GM19463 (cell line): ENCODE data around the gene NMRAL1.

Experiments
- ATAC-seq: cut with Tn5 transposase; IDR thresholded peaks from one replicate; pipeline ENCODE4 v1.9.1; 2021; ENCODE audit warnings: mild to moderate bottlenecking, moderate library complexity; ENCODE audit not compliant: unreplicated experiment

The NMRAL1 gene

DNA sequence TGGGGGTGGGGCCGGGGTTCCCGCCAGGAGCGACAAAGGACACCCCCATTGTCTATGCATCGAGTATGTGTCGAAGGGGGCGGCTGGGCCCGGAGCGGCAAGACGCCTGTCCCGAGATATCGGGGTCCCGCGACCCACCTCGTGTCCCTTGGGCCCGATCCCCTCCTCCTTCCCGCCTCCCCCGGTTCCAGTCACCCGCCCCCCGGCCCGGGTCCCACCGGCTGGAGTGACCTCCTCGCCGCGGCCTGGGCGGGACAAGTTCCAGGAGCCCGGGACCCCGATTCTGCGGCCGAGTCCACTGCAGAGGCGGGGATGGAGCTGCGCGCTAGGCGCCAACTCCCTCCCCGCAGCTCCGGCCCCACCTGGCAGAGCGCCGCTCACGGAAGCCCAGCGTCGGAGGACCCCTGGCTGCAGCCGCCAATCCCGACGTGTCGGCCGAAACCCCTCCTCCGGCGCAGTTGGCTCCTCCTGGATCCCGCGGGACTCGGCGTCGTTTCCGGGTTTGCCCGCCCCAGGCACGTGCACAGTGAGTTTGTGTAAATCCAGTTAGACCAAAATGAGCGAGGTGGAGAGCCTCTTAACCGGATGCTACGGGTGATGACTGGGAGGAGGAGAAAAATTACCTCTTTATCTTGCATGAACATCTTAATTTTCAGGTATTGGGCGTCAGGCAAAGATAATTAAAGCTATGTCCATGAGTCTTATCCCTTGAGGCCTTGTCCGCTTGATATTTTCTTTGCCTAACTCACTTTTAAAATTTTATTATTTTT is at the start of gene NMRAL1:
Gene NMRAL1, minus strand, starts transcription at position 434 of the 770 bp plus-strand sequence. CDS start 493 bp downstream, outside the sequence.
- peak; percentile 39 for ATAC-seq

DNA sequence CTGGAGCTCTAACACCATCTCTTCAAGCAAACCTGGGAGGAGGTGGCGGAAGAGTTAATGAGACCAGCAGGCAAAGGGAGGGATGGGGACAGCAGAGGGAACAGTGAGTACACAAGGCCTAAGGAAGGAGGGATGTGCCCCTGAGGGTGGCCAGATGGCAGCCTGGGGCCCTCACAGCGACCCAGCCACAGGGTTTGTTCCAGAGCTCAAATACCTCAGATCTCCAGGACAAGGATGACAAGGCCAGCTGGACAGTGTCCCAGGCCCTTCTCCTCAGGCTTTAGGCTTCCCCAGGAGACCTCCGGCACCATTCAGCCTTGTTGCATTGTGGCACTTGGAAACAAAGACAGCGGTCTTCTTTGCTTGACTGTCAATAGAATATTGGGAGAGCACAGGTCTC is 49.3 kb upstream of the NMRAL1 start:
- no peak for ATAC-seq

DNA sequence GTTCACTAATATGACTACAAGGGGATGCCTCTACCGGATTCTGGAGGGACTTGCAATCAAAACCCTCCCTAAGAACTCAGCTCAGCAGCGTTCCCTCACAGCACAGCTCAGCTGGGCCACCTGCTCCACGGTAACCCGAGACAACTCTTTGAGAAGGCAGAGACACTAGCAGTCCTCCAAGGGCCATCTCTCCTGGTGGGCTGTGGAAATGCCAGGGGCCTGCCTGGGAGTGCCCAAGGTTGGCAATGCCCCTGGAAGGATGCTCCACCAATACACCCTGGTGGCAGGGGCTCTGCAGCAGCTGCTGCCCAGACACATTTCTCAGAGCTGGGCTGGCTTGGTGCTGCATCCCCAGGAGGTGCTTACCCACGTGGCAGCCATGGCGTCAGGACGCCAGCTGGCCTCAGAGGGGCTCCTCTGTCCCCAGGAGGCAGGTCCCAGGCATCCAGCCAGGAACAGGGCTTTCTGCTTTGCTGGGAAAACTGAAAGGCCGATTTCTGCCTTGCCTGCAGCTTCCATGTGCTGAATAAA is 47.7 kb upstream of the NMRAL1 start:
- ATAC-seq, result no peak

DNA sequence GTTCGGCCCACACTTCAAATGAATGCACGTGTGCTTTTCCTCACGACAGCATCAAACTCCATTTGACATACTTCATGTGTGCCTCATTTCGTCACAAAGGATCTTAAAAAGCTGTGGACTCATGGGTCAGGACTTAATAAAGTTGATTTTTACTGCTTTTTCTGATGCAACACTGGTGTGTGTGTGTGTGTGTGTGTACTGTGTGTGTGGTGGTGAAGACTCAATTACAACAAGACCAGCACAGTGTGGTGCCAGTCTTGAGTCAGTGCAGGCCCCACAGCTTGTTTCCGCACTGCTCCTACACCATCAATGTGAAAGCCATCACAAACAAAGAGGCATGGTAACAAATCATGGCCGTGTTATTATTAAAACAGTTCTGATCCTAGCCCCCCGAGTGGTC is 46.5 kb upstream of the NMRAL1 start:
- ATAC-seq, result no peak

DNA sequence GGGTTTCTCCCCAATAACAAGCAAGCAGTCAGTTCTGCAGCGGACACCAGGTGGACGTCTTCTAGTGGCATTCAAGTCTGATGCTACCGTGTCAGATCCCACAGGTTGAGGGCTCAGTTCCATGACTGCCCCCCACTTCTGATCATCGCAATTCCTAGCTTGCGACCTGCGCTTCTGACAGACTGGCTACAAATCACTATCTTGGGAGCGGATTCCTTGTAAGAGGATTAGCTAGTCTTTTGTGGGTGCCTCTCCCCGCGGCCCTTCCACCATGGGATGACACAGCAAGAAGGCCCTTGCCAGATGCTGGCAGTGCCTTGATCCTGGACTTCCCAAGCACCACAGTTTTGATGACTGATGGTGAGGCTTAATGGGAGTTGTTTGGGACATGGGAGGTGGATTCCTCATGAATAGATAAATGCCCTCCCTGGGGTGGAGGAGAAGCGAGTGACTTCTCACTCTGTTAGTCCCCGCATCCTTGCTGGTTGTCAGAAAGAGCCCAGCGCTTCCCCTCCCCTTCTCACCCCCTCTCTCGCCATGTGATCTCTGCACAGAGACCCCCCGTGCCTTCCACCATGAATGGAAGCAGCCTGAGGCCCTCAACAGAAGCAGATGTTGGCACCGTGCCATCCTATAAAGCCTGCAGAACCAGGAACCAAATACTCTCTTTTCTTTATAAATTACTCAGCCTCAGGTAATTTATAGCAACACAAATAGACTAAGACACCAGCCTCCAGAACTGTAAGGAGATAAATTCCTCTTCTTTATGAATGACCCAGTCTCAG is 45.0 kb upstream of the NMRAL1 start:
- ATAC-seq, result no peak

DNA sequence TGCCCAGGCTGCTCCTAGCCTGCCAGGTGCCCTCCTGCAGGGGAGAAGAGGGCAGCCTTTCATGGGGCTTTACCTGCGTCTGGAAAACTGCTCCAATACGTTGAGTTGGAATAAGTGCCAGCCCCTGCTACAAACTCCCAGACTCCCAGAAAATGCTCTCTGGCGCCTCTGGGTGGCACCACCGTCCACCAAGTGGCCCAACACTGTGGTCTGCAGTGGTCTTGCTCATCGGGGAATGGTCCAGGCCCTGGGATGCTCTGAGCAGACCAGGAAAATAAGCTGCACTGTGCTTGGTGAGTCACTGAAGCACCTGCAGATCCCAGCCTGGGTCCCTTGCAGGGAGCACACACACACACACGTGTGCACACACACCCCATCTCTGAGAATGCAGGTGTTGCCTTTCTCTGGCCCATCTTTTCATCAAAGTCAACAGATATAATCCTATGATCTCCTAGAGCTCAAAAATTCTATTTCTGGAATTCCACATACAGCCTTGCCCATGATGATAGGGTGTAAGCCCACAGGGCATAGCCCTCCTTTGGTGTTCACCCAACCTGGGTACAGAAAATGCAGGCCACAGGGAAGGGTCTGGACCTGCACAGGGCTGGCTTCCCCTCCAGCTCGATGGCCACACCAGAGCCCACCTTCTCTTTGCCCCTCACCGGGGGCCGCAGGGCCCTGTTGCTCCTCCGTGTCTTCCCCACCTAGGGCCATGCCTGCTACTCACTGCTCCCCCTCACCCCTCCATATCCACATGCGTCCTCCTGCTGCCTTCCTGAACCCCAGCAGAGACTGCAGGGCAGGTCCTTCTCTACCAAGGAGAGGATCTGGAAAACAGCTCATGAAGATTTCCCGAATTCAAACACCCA is 43.6 kb upstream of the NMRAL1 start:
- no peak for ATAC-seq

DNA sequence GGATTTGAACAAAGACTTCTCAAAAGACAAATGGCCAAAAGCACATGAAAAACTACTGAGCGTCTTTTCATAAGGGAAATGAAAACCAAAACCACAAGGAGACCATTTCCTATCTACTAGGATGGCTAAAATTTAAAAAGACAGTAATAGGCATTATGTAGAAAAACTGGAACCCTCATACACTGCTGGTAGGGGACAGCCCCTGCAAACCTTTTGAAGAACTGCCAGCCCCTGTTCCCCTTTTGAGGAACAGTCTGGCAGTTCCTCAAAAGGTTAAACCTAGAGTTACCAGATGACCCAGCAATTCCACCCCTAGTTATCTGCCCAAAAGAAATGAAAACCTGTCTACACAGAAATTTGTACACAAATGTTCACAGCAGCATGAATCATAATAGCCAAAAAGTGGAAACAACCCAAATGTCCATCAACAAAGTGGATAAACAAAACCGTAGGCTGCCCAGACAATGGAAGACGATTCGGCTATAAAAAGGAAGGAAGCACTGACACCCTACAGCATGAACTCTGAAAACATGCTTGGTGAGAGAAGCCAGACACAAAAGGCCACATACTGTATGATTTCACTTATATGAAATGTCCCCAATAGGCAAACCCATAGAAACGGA is 41.3 kb upstream of the NMRAL1 start:
- ATAC-seq, result peak; percentile 71

DNA sequence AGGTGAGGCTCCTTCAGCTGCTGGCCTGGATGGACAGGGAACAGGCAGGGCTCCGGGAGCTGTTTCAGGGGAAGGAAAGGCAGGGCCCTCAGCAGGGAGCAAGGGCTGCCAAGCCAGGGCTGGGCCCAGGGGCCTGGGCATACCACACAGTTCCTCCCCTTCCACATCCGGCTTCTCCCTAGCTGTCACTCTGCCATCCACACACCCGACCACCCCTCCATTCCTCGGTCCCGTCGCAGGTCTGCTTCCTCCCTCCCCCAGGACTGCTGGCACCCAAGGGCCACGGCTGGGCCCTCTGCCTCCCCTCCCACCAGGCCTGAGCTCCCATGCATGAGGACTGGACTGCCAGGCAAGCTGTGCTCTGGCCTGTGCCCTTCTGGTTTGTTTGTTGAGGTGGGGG is 40.2 kb upstream of the NMRAL1 start:
- no peak for ATAC-seq

DNA sequence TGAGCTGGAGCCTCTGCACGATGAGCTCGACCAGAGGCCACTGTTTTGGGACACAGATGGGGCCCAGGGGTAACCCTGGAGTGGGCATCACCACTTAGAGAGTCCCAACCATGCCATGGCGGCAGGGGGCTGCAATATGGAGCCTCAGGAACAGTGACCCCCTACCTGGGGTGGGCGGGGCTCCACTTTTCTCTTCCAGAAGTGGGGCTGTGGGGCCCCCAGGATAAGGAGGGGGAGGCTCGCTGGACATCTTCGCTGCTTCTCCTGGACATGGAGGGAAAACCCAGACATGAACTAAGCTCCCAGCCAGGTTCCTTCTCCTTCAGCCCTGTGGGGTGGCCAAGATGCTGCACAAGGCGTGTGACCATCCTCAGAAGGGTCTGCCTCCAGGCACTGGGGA is 39.5 kb upstream of the NMRAL1 start:
- ATAC-seq, result no peak

DNA sequence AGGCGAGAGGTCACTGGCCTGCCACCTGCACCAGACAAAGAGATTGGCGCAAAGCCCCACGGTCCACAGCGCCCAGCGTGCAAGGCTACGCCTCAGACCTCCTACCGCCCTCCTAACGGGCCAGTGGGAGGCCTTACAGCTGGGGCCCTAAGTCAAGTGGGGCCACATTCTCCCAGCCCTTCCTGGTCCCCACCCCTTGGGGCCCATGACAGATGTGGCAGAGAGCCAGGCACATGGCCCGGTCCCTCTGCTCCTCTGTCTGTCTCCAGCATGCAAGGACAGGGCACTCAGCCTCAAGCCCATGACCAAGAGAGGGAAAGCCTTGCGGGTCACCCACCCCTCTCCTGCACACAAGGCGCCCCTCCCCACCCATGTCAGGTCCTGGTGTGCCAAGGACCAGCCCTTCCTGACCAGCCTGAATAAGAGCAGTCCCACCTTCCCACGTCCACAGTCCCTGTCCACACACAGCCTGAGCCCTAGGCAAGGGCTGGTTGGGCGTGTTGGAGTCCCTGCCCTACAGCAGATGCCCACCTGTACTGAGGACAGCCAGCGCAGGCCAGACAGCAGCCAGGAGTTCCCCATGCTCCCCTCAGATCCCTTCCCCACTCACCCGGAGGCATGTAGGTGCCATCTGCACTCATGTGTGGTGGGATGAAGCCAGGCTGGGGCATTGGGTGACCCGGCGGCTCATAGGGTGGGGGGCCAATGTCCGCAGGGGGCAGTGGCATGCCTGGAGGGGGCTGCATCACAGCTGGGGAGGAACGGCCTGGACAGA is 38.8 kb upstream of the NMRAL1 start:
- ATAC-seq, result no peak

DNA sequence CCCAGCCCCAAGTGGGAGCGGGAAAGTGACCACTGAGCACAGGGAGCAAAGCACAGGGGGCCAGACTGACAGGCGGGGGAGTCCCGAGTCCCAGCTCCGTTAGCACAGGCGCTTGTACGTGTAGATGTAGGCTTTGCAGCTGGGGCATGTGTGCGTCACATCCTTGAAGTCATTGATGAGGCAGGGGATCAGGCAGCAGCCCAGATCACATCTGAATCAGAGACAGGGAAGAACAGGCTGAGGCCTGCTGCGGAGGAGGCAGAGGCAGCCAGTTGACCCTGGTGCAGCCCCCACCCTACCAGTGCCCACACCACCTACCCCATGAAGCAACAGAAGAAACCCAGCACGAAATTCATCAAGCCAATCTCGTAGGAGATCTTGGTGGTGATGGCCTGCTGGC is 38.0 kb upstream of the NMRAL1 start:
- ATAC-seq, result no peak

DNA sequence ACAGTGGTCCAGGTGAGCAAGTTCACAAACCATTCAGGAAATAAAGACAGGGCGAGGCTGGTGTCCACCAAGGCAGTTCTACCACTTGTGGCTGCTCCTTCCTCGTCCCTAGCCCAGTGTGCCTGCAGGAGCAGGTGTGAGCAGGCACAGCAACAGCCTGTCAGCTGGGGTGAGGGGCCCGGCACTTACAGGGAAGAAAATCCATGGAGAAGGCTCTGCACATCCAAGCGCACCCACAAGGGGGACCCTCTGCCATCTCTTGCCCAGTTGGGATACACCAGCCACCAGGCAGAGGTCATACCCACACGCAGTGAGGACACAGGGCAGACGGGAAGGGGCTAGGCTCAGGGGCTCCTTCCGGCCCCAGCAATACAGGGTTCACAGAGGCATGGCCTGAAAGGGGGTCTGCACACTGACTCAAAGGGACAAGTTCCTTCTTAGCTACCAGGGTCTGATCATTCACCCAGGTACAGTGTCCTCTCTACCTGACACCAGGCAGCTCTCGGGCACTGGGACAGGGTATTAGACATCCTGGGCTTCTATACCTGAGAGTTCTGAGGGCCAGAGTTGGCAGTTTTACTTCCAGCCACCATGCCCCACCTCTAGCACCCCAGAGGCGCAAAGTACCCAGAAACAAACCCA is 37.1 kb upstream of the NMRAL1 start:
- ATAC-seq, result no peak

DNA sequence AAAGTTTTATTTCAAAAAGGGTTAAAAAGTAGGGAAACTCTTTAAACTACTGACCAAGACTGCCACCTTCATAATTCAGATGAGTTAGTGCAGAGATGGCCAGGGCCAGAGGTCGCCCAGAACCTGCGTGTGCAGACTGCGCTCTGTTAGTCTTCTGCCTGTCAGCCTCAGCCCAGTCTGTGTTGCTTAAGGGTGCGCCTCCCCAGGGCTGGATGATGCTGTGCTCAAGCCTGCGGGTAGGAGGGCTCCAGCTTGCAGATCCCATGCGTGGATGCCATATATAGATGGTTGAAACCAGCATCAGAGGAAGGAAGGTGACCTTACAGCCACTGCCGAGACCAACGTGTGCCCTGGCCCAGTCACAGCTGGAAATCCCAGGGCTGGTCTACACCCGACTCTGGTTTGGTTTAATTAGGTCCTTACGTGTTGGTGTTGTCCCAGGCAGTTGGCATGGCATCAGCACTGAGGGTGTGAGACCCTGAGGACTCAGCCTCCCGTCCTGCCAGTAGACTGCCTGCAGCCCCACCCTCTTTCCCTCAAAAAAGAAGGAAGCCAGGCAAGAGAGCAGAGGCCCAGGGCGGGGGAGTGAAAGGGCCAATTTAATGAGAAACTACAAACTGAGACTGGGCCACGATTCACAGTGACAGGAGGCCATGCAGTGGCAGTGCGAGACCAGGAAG is 36.5 kb upstream of the NMRAL1 start:
- no peak for ATAC-seq

DNA sequence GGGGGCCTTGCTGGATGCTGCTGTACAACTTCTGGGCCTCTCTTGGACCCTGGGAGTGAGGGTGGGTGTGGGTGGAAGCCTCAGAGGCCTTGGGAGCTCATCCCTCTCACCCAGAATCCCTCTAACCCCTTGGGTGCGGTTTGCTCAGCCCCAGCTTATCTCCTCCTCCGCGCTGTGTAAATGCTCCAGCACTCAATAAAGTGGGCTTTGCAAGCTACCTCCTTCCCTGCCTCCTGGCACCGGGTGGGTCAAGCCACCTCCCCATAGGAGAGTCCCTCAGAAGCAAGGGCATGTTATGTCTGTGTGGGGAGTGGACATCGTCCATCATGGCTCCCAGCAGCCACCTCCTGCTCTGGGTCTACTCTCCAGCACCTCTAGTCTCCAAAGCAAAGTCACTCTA is 35.7 kb upstream of the NMRAL1 start:
- no peak for ATAC-seq

DNA sequence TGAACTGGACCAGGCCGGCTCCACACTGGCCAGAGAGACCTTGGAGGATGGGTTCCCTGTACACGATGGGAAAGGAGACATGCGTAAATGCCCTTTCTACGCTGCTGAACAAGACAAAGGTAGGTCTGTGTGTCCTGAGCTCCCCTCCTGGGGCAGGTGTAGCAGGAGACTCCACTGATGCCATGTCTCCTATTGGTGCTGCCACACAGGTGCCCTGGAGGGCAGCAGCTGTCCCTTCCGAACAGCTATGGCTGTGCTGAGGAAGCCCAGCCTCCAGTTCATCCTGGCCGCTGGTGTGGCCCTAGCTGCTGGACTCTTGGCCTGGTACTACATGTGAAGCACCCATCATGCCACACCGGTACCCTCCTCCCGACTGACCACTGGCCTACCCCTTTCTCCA is 35.0 kb upstream of the NMRAL1 start:
- no peak for ATAC-seq

DNA sequence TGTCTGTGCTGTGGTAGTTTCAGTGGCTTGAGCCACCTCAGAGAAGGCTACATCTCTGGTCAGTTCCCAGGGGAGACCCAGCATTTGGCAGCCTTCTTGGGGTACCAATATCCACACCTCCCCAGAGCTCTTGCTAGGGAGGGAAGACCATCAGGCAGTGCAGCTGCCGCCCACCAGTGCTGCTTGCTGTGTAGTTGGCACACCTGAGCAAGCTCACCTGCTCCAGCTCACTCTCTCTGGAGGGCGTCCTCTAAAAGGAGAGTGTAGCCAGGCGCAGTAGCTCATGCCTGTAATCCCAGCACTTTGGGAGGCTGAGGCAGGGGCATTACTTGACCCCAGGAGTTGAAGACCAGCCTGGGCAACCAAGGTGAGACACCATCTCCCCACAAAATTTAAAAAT is 34.4 kb upstream of the NMRAL1 start:
- no peak for ATAC-seq

DNA sequence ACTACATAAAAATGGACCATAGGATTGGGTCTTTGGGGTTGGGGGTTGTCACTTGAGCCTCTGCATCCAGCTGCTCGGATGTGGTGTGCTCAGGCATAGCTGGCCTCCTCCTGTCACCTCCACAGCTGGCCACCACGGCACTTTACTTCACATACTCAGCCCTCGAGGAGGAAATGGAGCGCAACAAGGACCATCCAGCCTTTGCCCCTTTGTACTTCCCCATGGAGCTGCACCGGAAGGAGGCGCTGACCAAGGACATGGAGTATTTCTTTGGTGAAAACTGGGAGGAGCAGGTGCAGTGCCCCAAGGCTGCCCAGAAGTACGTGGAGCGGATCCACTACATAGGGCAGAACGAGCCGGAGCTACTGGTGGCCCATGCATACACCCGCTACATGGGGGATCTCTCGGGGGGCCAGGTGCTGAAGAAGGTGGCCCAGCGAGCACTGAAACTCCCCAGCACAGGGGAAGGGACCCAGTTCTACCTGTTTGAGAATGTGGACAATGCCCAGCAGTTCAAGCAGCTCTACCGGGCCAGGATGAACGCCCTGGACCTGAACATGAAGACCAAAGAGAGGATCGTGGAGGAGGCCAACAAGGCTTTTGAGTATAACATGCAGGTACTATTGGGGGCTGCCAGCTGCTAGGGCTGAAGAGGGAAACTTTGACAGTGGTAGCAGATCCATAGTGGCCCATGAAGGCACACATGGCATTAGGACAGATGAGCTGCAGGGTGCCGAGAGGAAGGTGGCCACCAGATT is 33.3 kb upstream of the NMRAL1 start:
- no peak for ATAC-seq

DNA sequence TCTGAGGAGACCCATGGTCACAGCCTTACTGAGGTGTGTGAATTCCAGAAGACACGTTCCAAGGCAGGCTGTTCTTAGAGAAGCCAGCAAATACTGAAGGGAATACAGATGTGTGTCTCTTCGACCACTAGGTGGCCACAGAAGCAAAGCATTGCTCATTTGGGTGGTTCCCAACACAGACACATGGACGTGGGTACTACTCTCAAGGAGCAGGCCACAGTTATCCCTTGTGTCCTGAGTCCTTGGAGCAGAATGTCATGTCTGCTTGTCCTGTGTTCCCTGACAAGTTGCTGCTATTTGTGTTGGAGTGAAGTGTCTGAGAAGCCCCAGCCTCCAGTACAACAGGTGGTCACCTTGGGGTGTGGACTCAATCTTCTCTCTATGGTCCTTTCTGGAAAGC is 32.0 kb upstream of the NMRAL1 start:
- ATAC-seq, result peak; percentile 53
